Neural cell (in vitro differentiated cells): Measurements from ENCODE around the gene PFDN2.

ENCODE experiments used
- EP300 ChIP-seq: fragments of 450-650 bp; conservative IDR thresholded peaks from 2 replicates; pipeline ENCODE4 v1.6.1; 2014; ENCODE audit warnings: antibody characterized with exemption, mild to moderate bottlenecking, moderate library complexity; ENCODE audit not compliant: poor library complexity, severe bottlenecking
- EZH2 ChIP-seq: fragments of 200-600, 300-800 bp; shearing (Covaris generic), sonication (generic); IDR thresholded peaks from 2 replicates; pipeline ENCODE4 v1.6.1; 2014; ENCODE audit warnings: antibody characterized with exemption, low read length, borderline replicate concordance, mild to moderate bottlenecking; ENCODE audit not compliant: insufficient read depth, poor library complexity, severe bottlenecking
- POLR2AphosphoS5 ChIP-seq: IDR thresholded peaks from 2 replicates; pipeline ENCODE4 v1.6.1; 2012
- TAF1 ChIP-seq: IDR thresholded peaks from 2 replicates; pipeline ENCODE4 v1.6.1; 2012; ENCODE audit warnings: low read depth
- TF ChIP-seq, protein P1 (sequence below): fragments of 450-650 bp; IDR thresholded peaks from 2 replicates; pipeline ENCODE4 v1.5.1; 2014; ENCODE audit warnings: antibody characterized with exemption, mild to moderate bottlenecking, moderate library complexity; ENCODE audit not compliant: poor library complexity, severe bottlenecking

DNA sequence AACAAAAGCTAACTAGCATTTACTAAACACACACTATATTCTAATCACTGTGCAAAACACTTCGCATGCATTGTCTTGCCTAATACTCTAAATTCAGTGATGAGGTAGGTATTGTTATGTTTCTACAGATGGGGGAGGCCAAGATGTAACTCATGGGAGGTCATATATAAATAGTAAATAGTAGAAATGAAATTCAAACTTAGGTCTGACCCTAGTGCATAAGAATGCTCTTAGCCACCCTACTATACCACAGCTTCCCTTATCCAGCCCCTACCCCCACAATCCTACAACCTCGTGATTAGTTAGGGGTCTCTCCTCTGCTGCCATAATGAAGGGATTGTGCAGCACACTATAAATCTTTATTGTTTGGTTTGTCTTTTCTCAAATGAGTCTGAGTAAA, 3.3 kb downstream of the PFDN2 start:
- TF ChIP-seq EP300: no peak
- TF ChIP-seq, protein P1, sequence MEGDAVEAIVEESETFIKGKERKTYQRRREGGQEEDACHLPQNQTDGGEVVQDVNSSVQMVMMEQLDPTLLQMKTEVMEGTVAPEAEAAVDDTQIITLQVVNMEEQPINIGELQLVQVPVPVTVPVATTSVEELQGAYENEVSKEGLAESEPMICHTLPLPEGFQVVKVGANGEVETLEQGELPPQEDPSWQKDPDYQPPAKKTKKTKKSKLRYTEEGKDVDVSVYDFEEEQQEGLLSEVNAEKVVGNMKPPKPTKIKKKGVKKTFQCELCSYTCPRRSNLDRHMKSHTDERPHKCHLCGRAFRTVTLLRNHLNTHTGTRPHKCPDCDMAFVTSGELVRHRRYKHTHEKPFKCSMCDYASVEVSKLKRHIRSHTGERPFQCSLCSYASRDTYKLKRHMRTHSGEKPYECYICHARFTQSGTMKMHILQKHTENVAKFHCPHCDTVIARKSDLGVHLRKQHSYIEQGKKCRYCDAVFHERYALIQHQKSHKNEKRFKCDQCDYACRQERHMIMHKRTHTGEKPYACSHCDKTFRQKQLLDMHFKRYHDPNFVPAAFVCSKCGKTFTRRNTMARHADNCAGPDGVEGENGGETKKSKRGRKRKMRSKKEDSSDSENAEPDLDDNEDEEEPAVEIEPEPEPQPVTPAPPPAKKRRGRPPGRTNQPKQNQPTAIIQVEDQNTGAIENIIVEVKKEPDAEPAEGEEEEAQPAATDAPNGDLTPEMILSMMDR: no peak
- no peak for TF ChIP-seq POLR2AphosphoS5
- TF ChIP-seq EZH2: no peak
- TF ChIP-seq TAF1: no peak
